Stomach (tissue), 9 donors: ENCODE results near the gene SORCS2. TPM values are rescaled to one million over a fixed set of nuclear protein-coding genes. Genes with fewer than 3 reads are reported as not detected.

Source experiments
- DNase-seq, 2 donors: peaks; one replicate each; pipeline versions ENCODE4 v3.0.0 to v3.0.0-alpha.2; 2013 to 2019
- H3K27ac ChIP-seq, 5 donors: fragments of 200-600 bp in 4 of 5; sonication (generic) in 4 of 5; one replicate each; pipeline ENCODE4 v1.5.1; 2013 to 2019; ENCODE audit warnings: mild to moderate bottlenecking in 1 of 5, moderate library complexity in 1 of 5
- H3K27me3 ChIP-seq, 3 donors: fragments of 200-600 bp; sonication (generic); one replicate each; pipeline ENCODE4 v1.5.1; 2017 to 2019; ENCODE audit warnings: mixed run types in 1 of 3
- H3K36me3 ChIP-seq, 4 donors: fragments of 200-600 bp; sonication (generic); 1 replicate in 3 of 4; 2 replicates in 1 of 4; pipeline ENCODE4 v1.5.1; 2016 to 2019
- H3K4me1 ChIP-seq, 4 donors: fragments of 200-600 bp; sonication (generic); one replicate each; pipeline ENCODE4 v1.5.1; 2016 to 2019
- H3K4me3 ChIP-seq, 4 donors: fragments of 200-600 bp; sonication (generic) in 3 of 4; one replicate each; pipeline ENCODE4 v1.5.1; 2016 to 2019; ENCODE audit warnings: mild to moderate bottlenecking in 1 of 4
- H3K9me3 ChIP-seq, 4 donors: fragments of 200-600 bp; sonication (generic); one replicate each; pipeline ENCODE4 v1.5.1; 2016 to 2019
- CTCF ChIP-seq, 7 experiments: fragments of 450-650 bp in 4 of 7; fragments of 200-600 bp in 3 of 7; sonication (generic) in 3 of 7; IDR thresholded peaks; one replicate each; pipeline ENCODE4 v1.5.1; 2016 to 2019; ENCODE audit warnings: antibody characterized with exemption in 7 of 7, control low read depth in 2 of 7, mild to moderate bottlenecking in 1 of 7
- EP300 ChIP-seq: sonication (generic); formaldehyde crosslinking; IDR thresholded peaks from one replicate; pipeline ENCODE4 v1.6.1; 2017; ENCODE audit warnings: antibody characterized with exemption
- POLR2A ChIP-seq, 4 donors: fragments of 450-650 bp; IDR thresholded peaks; one replicate each; pipeline ENCODE4 v1.6.1; 2016; ENCODE audit warnings: antibody characterized with exemption in 4 of 4, control low read depth in 2 of 4, mild to moderate bottlenecking in 1 of 4, moderate library complexity in 1 of 4
- POLR2AphosphoS5 ChIP-seq, 3 donors: sonication (generic); formaldehyde crosslinking; IDR thresholded peaks; one replicate each; pipeline ENCODE4 v1.6.1; 2016; ENCODE audit warnings: antibody characterized with exemption in 3 of 3
- WGBS, 5 donors: extraction: QIAGEN DNeasy Blood & Tissue Kit in 3 of 5; methylation state at CpG; one replicate each; pipeline versions ENCODE4 v1.1.5 to v1.1.7; 2013 to 2018; 5-methylcytosine and 5-hydroxymethylcytosine counted together
- intact Hi-C: fragments of 100-400 bp; cut with DNase I; formaldehyde crosslinking; loops from one replicate; pipeline ENCODE4 v1.15.1; 2023; ENCODE audit warnings: low total_unique reads
- polyA plus RNA-seq, 3 donors: library from polyadenylated mRNA; stranded (reverse); fragments of 200-250 nt; gene quantifications; one replicate each; pipeline ENCODE4 v1.2.3, GENCODE V29; 2013
- total RNA-seq, 5 donors: library from RNA; depleted of rRNA; stranded (reverse); fragments of >200 nt; gene quantifications; one replicate each; pipeline versions ENCODE4 v1.1.0 to v1.2.3, GENCODE V29; 2014 to 2016
- donor health status: healthy with polysubstance abuse.
- donor health status: Bipolar disorder and iron deficiency.
- donor health status: healthy.

Gene SORCS2
- total and polyA plus RNA-seq, 8 donors: under 0.01 to 13.0 (median 0.50) TPM; not detected in 1

- Histone ChIP-seq H3K4me1 (peaks cover 0 to 41% (median 8%) of the 10 kb centered on the region in 4 donors), H3K27ac (no peak overlapping the region), H3K36me3 (no peaks in the 10 kb centered on the region), H3K27me3 (peaks cover 0 to 48% (median 21%) of the 10 kb centered on the region in 3 donors), H3K9me3 (no peaks in the 10 kb centered on the region), H3K4me3 (no peak overlapping the region)
- no peak for DNase-seq
- intact Hi-C loops: no loop called here
- no peak for TF ChIP-seq POLR2AphosphoS5 (IDR thresholded peaks at IDR 0.05)
- TF ChIP-seq POLR2A (IDR thresholded peaks at IDR 0.05): no peak
- no peak for TF ChIP-seq EP300
- no peak for TF ChIP-seq CTCF (IDR thresholded peaks at IDR 0.05)
- WGBS, 5 donors: 54 to 69% (median 62%) methylated on average over 3 to 5 of the region's 5 CpGs
These were observed 172.6 kb downstream of the SORCS2 start for GRCh38 chr4:7364979-7365378.

- TF ChIP-seq EP300 (no peak), POLR2A (IDR thresholded peaks at IDR 0.05) (no peak)
- H3K4me1 ChIP-seq: peaks cover 0 to 38% (median 8%) of the 10 kb centered on the region in 4 donors
- DNase-seq: no peak
- 40 to 51% (median 43%) methylated on average over 22 of the region's 22 CpGs for WGBS, 5 donors
- no peaks in the 10 kb centered on the region for H3K9me3 ChIP-seq
- peaks cover 0 to 54% (median 21%) of the 10 kb centered on the region in 3 donors for H3K27me3 ChIP-seq
- H3K4me3 ChIP-seq: no peak overlapping the region
- no peaks in the 10 kb centered on the region for H3K36me3 ChIP-seq
- intact Hi-C loops: no loop called here
- no peak overlapping the region for H3K27ac ChIP-seq
These were observed 173.3 kb downstream of the SORCS2 start for GRCh38 chr4:7365462-7366179.

GRCh38 chr4:7366180-7366945, 174.0 kb downstream of the SORCS2 start:
- Histone ChIP-seq H3K27ac (no peak overlapping the region), H3K9me3 (no peaks in the 10 kb centered on the region), H3K27me3 (peaks cover 0 to 55% (median 21%) of the 10 kb centered on the region in 3 donors), H3K4me1 (peaks cover 0 to 31% (median 6%) of the 10 kb centered on the region in 4 donors), H3K4me3 (no peak overlapping the region), H3K36me3 (no peaks in the 10 kb centered on the region)
- TF ChIP-seq POLR2AphosphoS5 (IDR thresholded peaks at IDR 0.05) (no peak), EP300 (no peak), CTCF (IDR thresholded peaks at IDR 0.05) (no peak), POLR2A (IDR thresholded peaks at IDR 0.05) (no peak)
- intact Hi-C loops: no loop called here
- no peak for DNase-seq
- WGBS, 5 donors: 19 to 57% (median 33%) methylated on average over 9 to 11 of the region's 11 CpGs

GRCh38 chr4:7366954-7367353, 174.6 kb downstream of the SORCS2 start:
- H3K4me1 ChIP-seq: peaks cover 0 to 26% (median 4%) of the 10 kb centered on the region in 4 donors
- no peak for DNase-seq
- intact Hi-C loops: no loop called here
- no peaks in the 10 kb centered on the region for H3K9me3 ChIP-seq
- no peaks in the 10 kb centered on the region for H3K36me3 ChIP-seq
- no peak overlapping the region for H3K27ac ChIP-seq
- peaks cover 0 to 55% (median 21%) of the 10 kb centered on the region in 3 donors for H3K27me3 ChIP-seq
- TF ChIP-seq EP300: no peak
- no peak for TF ChIP-seq POLR2AphosphoS5 (IDR thresholded peaks at IDR 0.05)
- no peak for TF ChIP-seq CTCF (IDR thresholded peaks at IDR 0.05)
- TF ChIP-seq POLR2A (IDR thresholded peaks at IDR 0.05): no peak
- 62 to 78% (median 71%) methylated on average over 5 to 7 of the region's 7 CpGs for WGBS, 5 donors
- H3K4me3 ChIP-seq: no peak overlapping the region
